Peyer's patch (tissue), 4 donors: ENCODE measurements around the gene A3GALT2.

Experiments
- POLR2A ChIP-seq, 2 donors: fragments of 450-650 bp; IDR thresholded peaks; one replicate each; pipeline ENCODE4 v1.5.1; 2017; ENCODE audit warnings: antibody characterized with exemption in 2 of 2, mild to moderate bottlenecking in 2 of 2, moderate library complexity in 2 of 2
- TF ChIP-seq, protein P1 (sequence below), 6 experiments: fragments of 450-650 bp in 4 of 6; fragments of 200-600 bp in 2 of 6; sonication (generic) in 1 of 6; IDR thresholded peaks; one replicate each; pipeline ENCODE4 v1.5.1; 2017 to 2019; ENCODE audit warnings: antibody characterized with exemption in 6 of 6, mild to moderate bottlenecking in 3 of 6, moderate library complexity in 1 of 6

DNA sequence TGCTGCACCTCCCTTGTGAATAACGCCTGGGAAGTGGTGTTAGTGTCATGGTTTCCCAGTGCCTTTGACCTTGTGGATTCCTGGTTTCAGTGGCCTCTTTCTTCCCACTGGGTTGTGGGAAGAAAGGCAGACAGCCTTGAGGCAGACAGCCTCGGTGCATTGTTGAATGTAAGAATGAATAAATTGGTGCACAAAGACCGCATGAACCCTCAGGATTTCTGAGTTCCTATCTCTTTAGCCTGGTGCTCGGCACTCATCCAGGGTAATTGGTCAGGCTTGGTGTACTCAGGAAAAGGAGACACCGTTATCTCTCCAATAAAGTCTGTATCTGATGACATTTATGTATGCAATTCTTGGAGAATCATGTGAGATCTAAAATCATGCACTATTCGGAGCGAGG, 59.6 kb downstream of the A3GALT2 start:
- TF ChIP-seq, protein P1, sequence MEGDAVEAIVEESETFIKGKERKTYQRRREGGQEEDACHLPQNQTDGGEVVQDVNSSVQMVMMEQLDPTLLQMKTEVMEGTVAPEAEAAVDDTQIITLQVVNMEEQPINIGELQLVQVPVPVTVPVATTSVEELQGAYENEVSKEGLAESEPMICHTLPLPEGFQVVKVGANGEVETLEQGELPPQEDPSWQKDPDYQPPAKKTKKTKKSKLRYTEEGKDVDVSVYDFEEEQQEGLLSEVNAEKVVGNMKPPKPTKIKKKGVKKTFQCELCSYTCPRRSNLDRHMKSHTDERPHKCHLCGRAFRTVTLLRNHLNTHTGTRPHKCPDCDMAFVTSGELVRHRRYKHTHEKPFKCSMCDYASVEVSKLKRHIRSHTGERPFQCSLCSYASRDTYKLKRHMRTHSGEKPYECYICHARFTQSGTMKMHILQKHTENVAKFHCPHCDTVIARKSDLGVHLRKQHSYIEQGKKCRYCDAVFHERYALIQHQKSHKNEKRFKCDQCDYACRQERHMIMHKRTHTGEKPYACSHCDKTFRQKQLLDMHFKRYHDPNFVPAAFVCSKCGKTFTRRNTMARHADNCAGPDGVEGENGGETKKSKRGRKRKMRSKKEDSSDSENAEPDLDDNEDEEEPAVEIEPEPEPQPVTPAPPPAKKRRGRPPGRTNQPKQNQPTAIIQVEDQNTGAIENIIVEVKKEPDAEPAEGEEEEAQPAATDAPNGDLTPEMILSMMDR (IDR thresholded peaks at IDR 0.05) = no peak
- no peak for TF ChIP-seq POLR2A (IDR thresholded peaks at IDR 0.05)
